Lower leg skin (tissue), 3 donors: ENCODE results near the gene HPS5.

Experiments
- CTCF ChIP-seq, 3 donors: fragments of 450-650 bp; IDR thresholded peaks; one replicate each; pipeline ENCODE4 v1.5.1; 2016; ENCODE audit warnings: antibody characterized with exemption in 3 of 3, mild to moderate bottlenecking in 3 of 3, moderate library complexity in 2 of 3
- POLR2A ChIP-seq, 2 donors: fragments of 450-650 bp; IDR thresholded peaks; one replicate each; pipeline ENCODE4 v1.6.1; 2016 to 2017; ENCODE audit warnings: antibody characterized with exemption in 2 of 2, mild to moderate bottlenecking in 1 of 2, moderate library complexity in 1 of 2

GRCh38 chr11:18229501-18229900 is 92.4 kb downstream of the HPS5 start:
- TF ChIP-seq CTCF (IDR thresholded peaks at IDR 0.05): no peak
- TF ChIP-seq POLR2A (IDR thresholded peaks at IDR 0.05): no peak
